ENCODE results near the gene GCHFR. TPM values are rescaled to one million over a fixed set of nuclear protein-coding genes. Genes with fewer than 3 reads are reported as not detected.

GCHFR gene
- total RNA-seq, 2 donors from 2014 or later = 9.7 to 33.8 TPM

DNA sequence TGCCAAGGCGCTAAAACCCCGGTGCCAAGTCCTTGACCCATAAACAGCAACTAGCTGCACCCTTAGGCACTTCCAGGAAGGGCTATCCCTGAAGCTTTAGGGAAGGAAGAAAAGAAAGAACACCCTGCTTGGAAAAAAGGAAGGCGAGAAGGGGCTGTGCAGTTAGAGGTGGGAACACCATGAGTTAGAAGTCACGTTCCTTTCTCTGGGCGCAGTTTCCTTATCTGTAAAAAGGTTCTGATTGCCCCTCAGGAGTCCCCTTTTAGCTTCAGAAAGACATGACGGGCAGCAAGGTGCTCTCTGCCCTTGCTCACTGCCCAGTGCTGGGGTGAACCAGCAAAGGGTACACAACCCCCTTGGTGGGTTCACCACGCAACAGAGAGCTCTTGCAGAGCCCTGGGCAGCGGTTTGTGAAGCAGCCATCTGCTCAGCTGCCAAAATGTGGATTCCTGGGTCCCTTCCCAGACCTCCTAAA is 798 bp downstream of the GCHFR start:
- DNase-seq (ENCODE audit: low spot score) = no peak
- H3K36me3 ChIP-seq = no peaks in the 10 kb centered on the region
- no peaks in the 10 kb centered on the region for H3K27me3 ChIP-seq
- H3K4me3 ChIP-seq = peak overlapping the region; percentile 43 to 58
- H3K9me3 ChIP-seq = no peaks in the 10 kb centered on the region
- peaks cover 0 to 35% of the 10 kb centered on the region in 2 donors for H3K4me1 ChIP-seq
- TF ChIP-seq, protein P1, sequence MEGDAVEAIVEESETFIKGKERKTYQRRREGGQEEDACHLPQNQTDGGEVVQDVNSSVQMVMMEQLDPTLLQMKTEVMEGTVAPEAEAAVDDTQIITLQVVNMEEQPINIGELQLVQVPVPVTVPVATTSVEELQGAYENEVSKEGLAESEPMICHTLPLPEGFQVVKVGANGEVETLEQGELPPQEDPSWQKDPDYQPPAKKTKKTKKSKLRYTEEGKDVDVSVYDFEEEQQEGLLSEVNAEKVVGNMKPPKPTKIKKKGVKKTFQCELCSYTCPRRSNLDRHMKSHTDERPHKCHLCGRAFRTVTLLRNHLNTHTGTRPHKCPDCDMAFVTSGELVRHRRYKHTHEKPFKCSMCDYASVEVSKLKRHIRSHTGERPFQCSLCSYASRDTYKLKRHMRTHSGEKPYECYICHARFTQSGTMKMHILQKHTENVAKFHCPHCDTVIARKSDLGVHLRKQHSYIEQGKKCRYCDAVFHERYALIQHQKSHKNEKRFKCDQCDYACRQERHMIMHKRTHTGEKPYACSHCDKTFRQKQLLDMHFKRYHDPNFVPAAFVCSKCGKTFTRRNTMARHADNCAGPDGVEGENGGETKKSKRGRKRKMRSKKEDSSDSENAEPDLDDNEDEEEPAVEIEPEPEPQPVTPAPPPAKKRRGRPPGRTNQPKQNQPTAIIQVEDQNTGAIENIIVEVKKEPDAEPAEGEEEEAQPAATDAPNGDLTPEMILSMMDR (IDR thresholded peaks at IDR 0.05) = no peak
- peak overlapping the region; percentile 71 to 74 for H3K27ac ChIP-seq

DNA sequence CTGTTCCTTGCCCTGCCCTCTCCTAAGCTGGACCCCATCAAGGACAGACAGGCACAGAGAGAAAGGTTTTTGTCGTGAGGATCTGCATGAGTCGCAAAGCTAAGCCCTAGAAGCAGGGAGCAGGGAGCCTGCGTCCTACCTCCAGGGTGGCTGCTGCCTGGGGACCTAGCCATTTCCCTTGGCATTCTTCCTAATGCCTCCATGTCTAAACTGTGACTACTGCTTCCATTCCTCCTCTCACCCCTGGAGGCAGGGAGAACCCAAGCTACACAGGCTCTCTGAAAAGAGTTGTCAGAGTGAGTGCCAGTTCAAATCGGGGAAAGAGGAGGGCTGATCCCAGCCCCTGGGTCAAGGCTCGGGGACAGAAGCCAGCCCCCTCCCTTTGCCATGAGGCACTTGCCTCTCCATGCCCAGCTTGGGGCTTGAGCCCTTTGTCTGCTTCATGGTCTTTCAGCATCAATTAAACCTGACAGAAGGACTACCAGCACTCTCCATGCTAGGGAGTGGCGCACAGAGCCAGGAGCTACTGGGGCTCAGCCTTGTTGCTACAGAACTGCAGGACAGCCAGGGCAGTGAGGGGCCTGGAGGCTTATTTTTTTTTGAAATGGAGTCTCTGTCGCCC is 2.4 kb downstream of the GCHFR start:
- Histone ChIP-seq H3K4me1 (peaks cover 0 to 45% of the 10 kb centered on the region in 2 donors), H3K9me3 (no peaks in the 10 kb centered on the region), H3K4me3 (no peak overlapping the region), H3K27ac (no peak overlapping the region), H3K36me3 (no peaks in the 10 kb centered on the region), H3K27me3 (no peaks in the 10 kb centered on the region)
- TF ChIP-seq, protein P1 (IDR thresholded peaks at IDR 0.05) = no peak
- no peak for DNase-seq (ENCODE audit: low spot score)

DNA sequence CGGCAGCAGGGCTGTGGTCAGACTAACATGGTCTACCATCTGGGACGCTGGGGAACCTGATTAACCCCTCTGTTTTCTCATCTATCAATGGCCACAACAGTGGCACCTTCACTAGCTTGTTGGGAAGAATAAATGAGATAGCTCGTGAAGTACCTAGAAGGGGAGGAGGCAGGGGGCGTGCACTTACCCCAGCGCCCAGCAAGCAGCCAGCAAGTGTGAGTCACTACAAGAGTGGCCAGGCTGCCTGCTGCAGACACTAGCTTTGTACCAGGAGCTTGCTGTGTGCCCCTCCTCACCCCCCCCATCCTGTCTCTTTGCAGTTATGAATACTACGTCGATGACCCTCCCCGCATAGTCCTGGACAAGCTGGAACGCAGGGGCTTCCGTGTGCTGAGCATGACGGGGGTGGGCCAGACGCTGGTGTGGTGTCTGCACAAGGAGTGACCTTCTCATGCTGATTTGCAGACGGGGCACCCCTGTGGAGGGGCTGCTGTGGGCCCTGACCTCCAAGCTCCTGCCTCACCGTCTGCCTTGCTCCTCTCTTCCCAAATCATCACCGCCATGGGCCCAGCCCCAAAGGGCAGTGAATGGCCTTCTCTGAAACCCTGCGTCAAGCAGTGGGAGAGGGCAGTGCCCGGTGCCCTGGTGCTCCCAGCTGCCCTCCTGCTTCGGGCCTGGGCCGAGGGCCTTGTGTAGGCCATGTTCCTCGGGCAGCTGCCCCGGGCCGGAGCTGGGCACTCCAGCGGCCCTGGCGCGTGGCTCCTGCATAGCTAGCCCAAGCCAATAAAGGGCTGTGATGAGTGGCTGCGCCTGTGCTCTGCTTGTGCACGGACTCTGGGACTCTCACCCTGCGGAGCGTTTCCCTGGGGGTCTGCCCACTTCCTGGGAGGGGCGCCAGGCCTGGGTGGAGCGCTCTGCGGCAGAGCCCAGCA is 3.3 kb downstream of the GCHFR start:
- H3K4me1 ChIP-seq = peaks cover 0 to 45% of the 10 kb centered on the region in 2 donors
- DNase-seq (ENCODE audit: low spot score) = no peak

DNA sequence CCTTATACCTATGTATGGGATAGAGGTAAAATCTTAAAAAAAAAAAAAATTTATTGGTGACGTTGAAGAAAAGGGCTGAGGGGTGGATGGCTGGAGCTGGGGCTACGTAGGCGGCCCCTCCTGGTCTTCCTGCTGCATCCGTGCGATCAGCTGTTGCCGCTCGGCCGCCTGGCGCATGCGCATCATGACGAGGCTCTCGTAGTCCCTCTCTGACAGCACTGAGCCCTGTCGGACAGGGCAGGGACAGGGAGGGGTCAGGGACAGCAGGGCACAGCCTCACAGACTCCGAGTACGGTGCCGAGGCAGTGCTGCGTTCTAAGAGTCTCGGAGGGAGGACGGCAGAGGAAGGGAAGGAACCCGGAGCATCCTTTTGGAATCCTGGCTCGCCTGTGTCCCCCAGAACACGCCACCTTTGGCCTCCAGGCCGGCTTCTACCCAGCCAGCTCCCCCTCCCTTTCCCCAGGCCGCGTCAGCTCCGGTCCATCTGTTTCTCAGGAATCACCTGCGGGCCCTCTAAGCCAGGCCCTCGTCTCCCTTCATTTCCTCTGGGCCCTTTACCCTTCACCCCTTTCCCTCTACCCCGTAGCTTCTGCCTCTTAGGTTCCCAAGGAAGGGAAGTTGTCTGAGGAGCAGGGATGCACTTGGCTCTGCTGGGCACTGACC is 4.1 kb downstream of the GCHFR start:
- no peaks in the 10 kb centered on the region for H3K9me3 ChIP-seq
- DNase-seq (ENCODE audit: low spot score) = no peak
- H3K4me1 ChIP-seq = peaks cover 0 to 43% of the 10 kb centered on the region in 2 donors
- H3K27me3 ChIP-seq = no peaks in the 10 kb centered on the region
- H3K36me3 ChIP-seq = peaks cover 7% of the 10 kb centered on the region
- TF ChIP-seq, protein P1 (IDR thresholded peaks at IDR 0.05) = no peak
- no peak overlapping the region for H3K27ac ChIP-seq
- H3K4me3 ChIP-seq = no peak overlapping the region

More for the DNA sequence above, 3.3 kb downstream of the GCHFR start:
- Histone ChIP-seq H3K27ac (no peak overlapping the region), H3K4me3 (no peak overlapping the region), H3K9me3 (no peaks in the 10 kb centered on the region), H3K27me3 (no peaks in the 10 kb centered on the region), H3K36me3 (peaks cover 7% of the 10 kb centered on the region)
- TF ChIP-seq, protein P1 (IDR thresholded peaks at IDR 0.05) = no peak

DNA sequence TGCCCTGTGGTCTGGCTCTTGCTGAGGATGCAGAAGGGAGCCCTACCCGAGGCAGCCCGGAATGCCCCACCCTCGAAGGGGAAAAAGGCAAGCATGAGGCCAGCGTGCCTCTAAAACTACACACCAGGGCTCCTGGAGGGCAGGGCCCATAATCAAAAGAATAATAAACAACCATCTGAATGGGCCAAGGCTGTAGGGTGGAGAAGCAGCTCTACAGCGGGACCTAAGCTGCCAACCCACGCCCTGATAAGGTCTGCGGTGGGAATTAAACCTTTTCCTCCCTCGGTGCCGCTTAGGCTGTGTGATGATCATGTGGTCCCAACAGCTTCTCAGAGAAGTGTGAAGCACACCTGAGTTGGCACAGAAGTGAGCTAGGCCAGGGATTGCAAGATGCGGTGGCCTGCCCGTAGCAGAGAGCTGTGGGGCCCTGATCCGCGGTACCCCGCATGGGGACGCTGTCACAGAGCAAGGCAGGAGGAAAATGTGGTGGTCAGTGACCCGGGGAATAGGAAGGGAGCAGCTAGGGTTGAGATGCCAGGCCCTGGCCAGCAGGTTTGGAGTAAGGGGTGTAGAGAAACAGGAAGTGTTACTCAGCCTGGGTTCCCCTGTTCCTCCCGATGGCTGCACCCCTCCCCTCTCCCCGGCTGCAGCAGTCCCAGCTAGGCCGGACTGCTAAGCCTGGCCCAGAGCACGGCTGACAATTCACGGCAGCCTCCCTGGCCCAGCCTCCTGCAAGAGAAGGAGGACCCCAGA is 4.8 kb downstream of the GCHFR start:
- H3K9me3 ChIP-seq = no peaks in the 10 kb centered on the region
- TF ChIP-seq, protein P1 (IDR thresholded peaks at IDR 0.05) = no peak
- H3K36me3 ChIP-seq = peaks cover 12% of the 10 kb centered on the region
- H3K27me3 ChIP-seq = no peaks in the 10 kb centered on the region
- H3K4me3 ChIP-seq = no peak overlapping the region
- H3K4me1 ChIP-seq = peaks cover 0 to 36% of the 10 kb centered on the region in 2 donors
- DNase-seq (ENCODE audit: low spot score) = no peak
- H3K27ac ChIP-seq = no peak overlapping the region
